ENCODE data around the gene RAMP2.
"Not testable (repeated sequence)": the region's sequence is repeated elsewhere in the genome, so short reads cannot be mapped to it uniquely, and the experiment has no call there.

The RAMP2 gene

GRCh38 chr17:42769964-42770363, 8.9 kb downstream of the RAMP2 start:
- not testable (repeated sequence) for DNase-seq (ENCODE audit: low read depth)

- no peak for DNase-seq (ENCODE audit: low read depth)
These were observed 11.9 kb downstream of the RAMP2 start for GRCh38 chr17:42772945-42773289.

GRCh38 chr17:42773290-42774035, 12.4 kb downstream of the RAMP2 start, which contains the start of gene VPS25:
VPS25 (plus strand) TSS chr17:42773449; CDS start chr17:42773476, 27 bp downstream.
- peak; percentile 83 for DNase-seq (ENCODE audit: low read depth)

- DNase-seq (ENCODE audit: low read depth) = no peak
These were observed 13.2 kb downstream of the RAMP2 start for GRCh38 chr17:42774066-42774745.

- no peak for DNase-seq (ENCODE audit: low read depth)
These were observed 14.6 kb downstream of the RAMP2 start for GRCh38 chr17:42775534-42776098.

- DNase-seq (ENCODE audit: low read depth) = no peak
These were observed 17.5 kb downstream of the RAMP2 start for GRCh38 chr17:42778570-42778969.

- DNase-seq (ENCODE audit: low read depth) = no peak
These were observed 18.4 kb downstream of the RAMP2 start for GRCh38 chr17:42779304-42779935.

GRCh38 chr17:42779936-42780850, 19.2 kb downstream of the RAMP2 start, which contains the start of gene WNK4:
WNK4 (plus strand) TSS chr17:42780610; CDS start chr17:42780699, 89 bp downstream.
- no peak for DNase-seq (ENCODE audit: low read depth)

- no peak for DNase-seq (ENCODE audit: low read depth)
These were observed 20.0 kb downstream of the RAMP2 start for GRCh38 chr17:42780851-42781638.

GRCh38 chr17:42781639-42782165, 20.7 kb downstream of the RAMP2 start:
- DNase-seq (ENCODE audit: low read depth) = no peak

- no peak for DNase-seq (ENCODE audit: low read depth)
These were observed 21.4 kb downstream of the RAMP2 start for GRCh38 chr17:42782166-42783061.

- no peak for DNase-seq (ENCODE audit: low read depth)
These were observed 22.2 kb downstream of the RAMP2 start for GRCh38 chr17:42783062-42783790.

GRCh38 chr17:42783791-42784138, 22.7 kb downstream of the RAMP2 start:
- no peak for DNase-seq (ENCODE audit: low read depth)

GRCh38 chr17:42784409-42784808, 23.4 kb downstream of the RAMP2 start:
- DNase-seq (ENCODE audit: low read depth) = no peak

- DNase-seq (ENCODE audit: low read depth) = no peak
These were observed 24.0 kb downstream of the RAMP2 start for GRCh38 chr17:42784811-42785592.

- DNase-seq (ENCODE audit: low read depth) = no peak
These were observed 26.2 kb downstream of the RAMP2 start for GRCh38 chr17:42787266-42787665.

GRCh38 chr17:42791948-42792347, 30.9 kb downstream of the RAMP2 start:
- DNase-seq (ENCODE audit: low read depth) = no peak

- DNase-seq (ENCODE audit: low read depth) = no peak
These were observed 31.5 kb downstream of the RAMP2 start for GRCh38 chr17:42792545-42792944.
